LNCaP clone FGC (cell line): Measurements from ENCODE around the gene UPK3A.

Experiments
- DNase-seq: peaks from one replicate; pipeline ENCODE4 v3.0.0-alpha.2; 2011; ENCODE audit warnings: low read depth
- H3K4me3 ChIP-seq: 2 replicates; pipeline ENCODE4 v1.5.1; 2011; ENCODE audit warnings: mild to moderate bottlenecking, low read depth, low read length, control low read depth
- TF ChIP-seq, protein P1 (sequence below): IDR thresholded peaks from 2 replicates; pipeline ENCODE4 v1.5.1; 2012; ENCODE audit warnings: mild to moderate bottlenecking; ENCODE audit not compliant: control insufficient read depth, insufficient read depth; ENCODE audit errors: extremely low read depth

The UPK3A gene

DNA sequence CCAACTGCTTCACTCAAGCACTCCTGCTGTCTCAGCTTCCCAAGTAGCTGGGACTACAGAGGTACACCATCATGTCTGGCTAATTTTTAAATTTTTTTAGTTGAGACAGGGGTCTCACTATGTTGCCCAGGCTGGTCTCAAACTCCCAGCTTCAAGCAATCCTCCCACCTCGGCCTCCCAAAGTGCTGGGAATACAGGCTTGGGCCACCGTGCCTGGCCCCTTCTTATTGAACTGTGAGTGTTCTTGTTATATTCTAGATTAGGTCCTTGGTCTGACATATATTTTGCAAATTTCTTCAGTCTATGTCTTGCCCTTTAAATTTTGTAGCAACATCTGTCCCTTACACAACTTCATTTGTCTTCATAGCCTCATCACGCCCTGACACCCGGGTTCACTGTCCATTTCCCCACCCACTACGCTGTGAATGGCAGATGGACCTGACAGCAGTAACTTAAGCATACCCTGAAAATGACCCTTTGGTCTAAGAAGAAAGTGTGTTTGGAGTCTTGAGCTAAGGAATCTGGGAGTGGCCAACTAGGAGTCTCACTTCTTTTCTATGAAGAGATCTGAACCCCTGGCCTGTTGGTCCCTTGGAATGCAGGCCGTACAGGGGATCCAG, 20.8 kb downstream of the UPK3A start:
- no peak for DNase-seq
- TF ChIP-seq, protein P1, sequence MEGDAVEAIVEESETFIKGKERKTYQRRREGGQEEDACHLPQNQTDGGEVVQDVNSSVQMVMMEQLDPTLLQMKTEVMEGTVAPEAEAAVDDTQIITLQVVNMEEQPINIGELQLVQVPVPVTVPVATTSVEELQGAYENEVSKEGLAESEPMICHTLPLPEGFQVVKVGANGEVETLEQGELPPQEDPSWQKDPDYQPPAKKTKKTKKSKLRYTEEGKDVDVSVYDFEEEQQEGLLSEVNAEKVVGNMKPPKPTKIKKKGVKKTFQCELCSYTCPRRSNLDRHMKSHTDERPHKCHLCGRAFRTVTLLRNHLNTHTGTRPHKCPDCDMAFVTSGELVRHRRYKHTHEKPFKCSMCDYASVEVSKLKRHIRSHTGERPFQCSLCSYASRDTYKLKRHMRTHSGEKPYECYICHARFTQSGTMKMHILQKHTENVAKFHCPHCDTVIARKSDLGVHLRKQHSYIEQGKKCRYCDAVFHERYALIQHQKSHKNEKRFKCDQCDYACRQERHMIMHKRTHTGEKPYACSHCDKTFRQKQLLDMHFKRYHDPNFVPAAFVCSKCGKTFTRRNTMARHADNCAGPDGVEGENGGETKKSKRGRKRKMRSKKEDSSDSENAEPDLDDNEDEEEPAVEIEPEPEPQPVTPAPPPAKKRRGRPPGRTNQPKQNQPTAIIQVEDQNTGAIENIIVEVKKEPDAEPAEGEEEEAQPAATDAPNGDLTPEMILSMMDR, result no peak
- H3K4me3 ChIP-seq, result no peak overlapping the region

DNA sequence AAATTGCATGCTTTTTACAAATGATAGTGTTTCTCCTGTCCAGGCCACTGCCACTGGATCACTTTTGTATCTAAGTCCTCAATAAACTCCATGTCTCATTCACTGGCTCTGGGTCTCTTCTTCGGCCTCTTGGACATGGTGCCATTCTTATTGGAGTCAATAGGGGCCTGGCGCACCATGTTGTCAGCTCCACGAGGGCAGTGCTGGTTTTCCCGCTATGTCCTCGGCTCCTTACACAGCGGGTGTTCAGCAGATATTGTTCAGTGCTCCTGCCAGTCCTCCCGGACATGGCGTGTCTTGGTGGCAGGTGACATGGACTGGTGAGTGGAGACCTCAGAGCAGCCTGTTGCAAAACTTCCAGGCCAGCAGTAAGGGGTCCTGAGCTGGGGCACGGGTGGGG, 21.4 kb downstream of the UPK3A start:
- TF ChIP-seq, protein P1, result no peak

DNA sequence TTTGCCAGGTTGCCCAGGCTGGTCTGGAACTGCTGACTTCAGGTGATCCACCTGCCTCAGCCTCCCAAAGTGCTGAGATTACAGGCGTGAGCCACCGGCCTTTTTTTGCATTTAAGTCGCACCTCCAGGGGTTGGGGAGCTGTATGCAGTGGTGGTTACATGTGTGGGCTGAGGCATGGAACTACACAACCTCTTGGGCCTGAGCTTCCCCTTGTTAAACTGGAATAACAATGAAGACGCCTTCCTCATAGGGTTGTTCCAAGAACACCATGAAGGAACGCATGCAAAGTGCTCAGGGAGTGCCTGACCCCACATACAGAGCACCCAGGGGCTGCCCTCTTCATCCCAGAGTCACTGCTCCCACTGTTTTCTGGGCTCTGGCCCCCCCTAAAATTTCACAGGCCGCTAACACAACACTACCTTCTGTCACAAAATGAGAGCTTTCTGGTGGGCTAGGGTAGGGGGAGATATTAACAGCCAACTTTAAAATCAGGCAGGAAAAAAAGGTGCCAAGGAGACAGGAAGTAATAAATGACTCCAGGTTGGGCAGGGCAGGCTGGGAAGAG, 23.7 kb downstream of the UPK3A start:
- H3K4me3 ChIP-seq, result no peak overlapping the region
- TF ChIP-seq, protein P1, result no peak
- DNase-seq, result no peak

More for the DNA sequence above, 21.4 kb downstream of the UPK3A start:
- no peak overlapping the region for H3K4me3 ChIP-seq
- DNase-seq, result no peak

DNA sequence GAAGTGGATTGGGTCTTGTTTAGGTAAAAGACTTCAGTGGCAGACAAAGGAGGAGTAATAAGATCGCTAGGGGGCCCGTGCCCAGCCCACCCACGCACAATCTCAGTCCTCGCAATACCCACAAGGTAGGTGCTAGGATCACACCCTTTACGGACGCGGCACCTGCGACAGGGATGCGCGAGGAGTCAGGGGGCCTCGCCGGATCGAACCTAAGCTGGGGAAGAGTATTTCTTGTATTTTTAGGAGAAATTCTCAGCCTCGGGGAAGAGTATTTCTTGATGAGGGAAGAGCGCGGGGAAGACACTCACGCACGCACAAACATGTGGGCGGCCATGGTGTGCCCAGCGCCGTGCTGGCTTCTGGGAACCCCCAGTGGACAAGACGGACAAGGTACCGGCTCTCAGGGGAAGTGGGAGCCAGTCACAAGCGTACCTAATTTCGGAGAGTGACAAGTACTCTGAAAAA, 24.2 kb downstream of the UPK3A start:
- peak overlapping the region; percentile 40 for H3K4me3 ChIP-seq
- TF ChIP-seq, protein P1, result no peak
- no peak for DNase-seq

DNA sequence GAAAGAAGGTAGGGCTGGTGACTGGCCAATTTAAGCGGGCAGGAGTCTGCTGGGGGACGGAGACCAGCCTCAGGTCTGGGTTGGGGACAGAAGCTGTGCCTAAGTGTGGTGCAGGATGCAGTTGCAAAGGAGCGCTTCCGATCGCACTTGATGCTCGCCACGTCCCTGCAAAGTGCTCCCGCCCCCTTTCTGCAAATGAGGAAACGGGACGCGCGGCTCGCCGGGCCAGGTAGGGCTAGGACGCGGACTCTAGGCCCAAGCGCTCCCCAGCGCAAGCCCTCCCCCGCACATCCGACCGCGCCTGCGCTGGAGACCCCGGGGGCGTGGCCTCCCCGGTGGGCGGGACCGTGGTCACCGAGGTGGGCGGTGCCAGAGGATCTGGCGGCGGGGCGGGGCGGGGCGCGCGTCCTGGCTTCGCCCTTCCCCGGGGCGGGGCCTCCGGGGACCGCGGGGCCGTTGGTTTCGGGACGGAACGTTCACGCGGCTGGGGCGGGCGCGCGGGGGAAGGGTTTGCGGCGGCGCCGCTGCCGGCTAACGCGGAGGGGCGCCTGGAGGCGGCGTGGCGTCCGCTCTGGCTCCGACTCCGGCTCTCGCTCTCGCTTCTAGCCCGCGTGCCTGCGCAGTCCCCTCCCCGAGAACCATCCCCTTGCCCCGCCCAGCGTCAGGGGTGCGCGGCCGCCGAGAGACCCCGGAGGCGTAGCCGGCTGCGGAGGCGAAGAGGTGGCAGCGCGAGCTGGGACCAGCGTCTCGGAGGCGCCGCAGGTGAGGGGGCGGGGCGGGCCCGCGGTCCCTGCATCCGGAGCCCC, 24.9 kb downstream of the UPK3A start, which contains the start of gene FAM118A:
FAM118A (plus strand) TSS at position 513 of the 806 bp plus-strand sequence. CDS start 12,446 bp downstream, outside the sequence.
- peak within 1 kb of the TSS; percentile 84 for H3K4me3 ChIP-seq
- DNase-seq, result peak; percentile 83
- TF ChIP-seq, protein P1, result no peak

DNA sequence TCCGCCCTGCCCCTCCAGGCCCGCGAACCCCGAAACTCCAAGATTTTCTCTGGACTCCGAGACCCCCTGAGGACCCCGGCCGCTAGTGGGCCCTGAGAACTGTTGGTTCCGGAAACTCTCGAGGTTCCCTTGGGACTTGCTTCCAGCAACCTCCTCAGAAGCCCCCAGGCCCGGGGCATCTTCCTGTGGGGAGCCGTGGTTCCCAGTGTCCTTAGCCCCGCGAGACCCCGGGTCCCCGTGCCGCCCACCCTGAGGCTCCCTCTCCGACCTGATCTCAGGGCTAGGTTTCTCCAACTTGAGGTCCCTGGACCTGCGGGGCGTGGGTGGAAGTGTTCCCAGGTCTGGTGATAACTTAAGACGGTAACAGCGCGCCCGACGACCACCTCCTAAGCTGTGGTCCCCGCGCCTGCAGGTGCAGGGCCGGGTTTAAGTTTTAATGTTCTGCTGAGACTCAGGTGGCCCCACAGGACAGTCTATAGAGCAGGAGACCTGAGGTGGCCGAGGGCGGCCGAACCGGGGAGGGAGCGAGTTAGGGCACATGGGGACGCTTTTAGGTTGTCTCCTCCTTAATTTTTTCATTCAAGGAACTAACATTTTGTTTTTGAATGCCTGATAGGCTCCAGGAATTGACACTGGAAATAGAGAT, 25.7 kb downstream of the UPK3A start:
- DNase-seq, result no peak
- peak overlapping the region; percentile 84 for H3K4me3 ChIP-seq
- TF ChIP-seq, protein P1, result no peak
